Esophagus muscularis mucosa (tissue), 4 donors: ENCODE data around the gene KIF26B. TPM values are rescaled to one million over a fixed set of nuclear protein-coding genes. Genes with fewer than 3 reads are reported as not detected.

Experiments used
- DNase-seq: peaks from one replicate; pipeline ENCODE4 v3.0.0-alpha.2; 2017; ENCODE audit errors: extremely low spot score
- H3K27ac ChIP-seq, 4 donors: fragments of 200-600 bp; sonication (generic); replicated peaks in 1 of 4; 1 replicate in 3 of 4; 2 replicates in 1 of 4; pipeline ENCODE4 v1.5.1; 2016 to 2019; ENCODE audit warnings: mild to moderate bottlenecking in 1 of 4
- H3K27me3 ChIP-seq, 4 donors: fragments of 200-600 bp; sonication (generic); one replicate each; pipeline versions ENCODE4 v1.5.1 to v1.6.0; 2016 to 2019
- H3K36me3 ChIP-seq, 4 donors: fragments of 200-600 bp; sonication (generic); one replicate each; pipeline ENCODE4 v1.5.1; 2016 to 2019
- H3K4me1 ChIP-seq, 4 donors: fragments of 200-600 bp; sonication (generic); one replicate each; pipeline ENCODE4 v1.5.1; 2016 to 2019
- H3K4me3 ChIP-seq, 4 donors: fragments of 200-600 bp; sonication (generic); 1 replicate in 2 of 4; 2 replicates in 2 of 4; pipeline ENCODE4 v1.5.1; 2016 to 2019; ENCODE audit warnings: mild to moderate bottlenecking in 4 of 4, moderate library complexity in 1 of 4
- H3K9me3 ChIP-seq, 4 donors: fragments of 200-600 bp; sonication (generic); 1 replicate in 3 of 4; 2 replicates in 1 of 4; pipeline ENCODE4 v1.5.1; 2016 to 2019
- CTCF ChIP-seq, 3 experiments: fragments of 200-600 bp in 2 of 3; fragments of 450-650 bp in 1 of 3; sonication (generic) in 2 of 3; IDR thresholded peaks; one replicate each; pipeline ENCODE4 v1.5.1; 2017 to 2019; ENCODE audit warnings: antibody characterized with exemption in 3 of 3, mild to moderate bottlenecking in 2 of 3, moderate library complexity in 1 of 3
- EP300 ChIP-seq: sonication (generic); formaldehyde crosslinking; IDR thresholded peaks from one replicate; pipeline ENCODE4 v1.6.1; 2017; ENCODE audit warnings: antibody characterized with exemption
- POLR2A ChIP-seq: fragments of 450-650 bp; IDR thresholded peaks from one replicate; pipeline ENCODE4 v1.6.1; 2017; ENCODE audit warnings: antibody characterized with exemption, moderate library complexity, mild to moderate bottlenecking, low read depth
- POLR2AphosphoS5 ChIP-seq, 2 donors: sonication (generic); formaldehyde crosslinking; IDR thresholded peaks; one replicate each; pipeline ENCODE4 v1.6.1; 2017; ENCODE audit warnings: antibody characterized with exemption in 2 of 2
- WGBS: methylation state at CpG from one replicate; pipeline ENCODE4 v1.1.5; 2018; 5-methylcytosine and 5-hydroxymethylcytosine counted together
- intact Hi-C: fragments of 100-400 bp; cut with DNase I; formaldehyde crosslinking; loops from one replicate; pipeline ENCODE4 v1.15.1; 2023
- total RNA-seq, 4 donors: library from RNA; depleted of rRNA; stranded (reverse); fragments of >200 nt; gene quantifications; one replicate each; pipeline versions ENCODE4 v1.1.0 to v1.2.1, GENCODE V29; 2016

KIF26B gene
- total RNA-seq, 4 donors from 2014 or later: 0.13 to 3.7 (median 1.3) TPM

DNA sequence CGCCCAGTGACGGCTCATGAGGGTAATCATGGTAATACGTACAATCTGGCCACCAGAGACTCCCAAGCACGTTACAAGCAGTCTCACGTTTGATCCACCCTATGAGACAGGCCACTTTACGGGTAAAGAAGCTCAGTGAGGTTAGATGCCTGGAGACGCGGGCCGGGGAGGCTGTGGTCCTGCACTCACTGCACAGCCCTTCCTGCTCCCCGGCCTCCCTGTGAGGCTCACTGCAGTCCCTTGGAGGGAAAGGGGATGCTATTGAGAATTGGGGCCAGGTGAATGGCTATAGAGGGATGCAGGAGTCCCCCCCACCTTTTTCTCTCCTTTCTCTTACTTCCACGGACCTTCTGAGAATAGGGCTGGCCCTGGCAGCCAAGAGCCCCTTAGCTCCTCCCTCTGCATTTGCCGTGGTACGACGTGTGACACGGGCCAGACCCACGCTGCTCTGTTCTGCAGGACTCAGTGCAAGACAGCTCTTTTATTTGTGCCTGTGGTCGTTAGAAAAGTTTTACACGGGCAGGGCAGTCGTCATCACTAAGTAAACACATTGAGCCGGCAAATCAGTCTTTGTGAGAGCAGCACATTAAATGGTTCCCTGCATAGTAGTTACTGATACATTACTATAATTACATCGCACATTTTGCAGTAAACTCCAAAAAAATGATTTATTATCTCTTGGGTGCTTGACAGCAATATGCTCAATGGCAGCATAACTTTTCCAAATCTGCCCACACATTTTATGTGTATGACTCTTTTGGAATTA lies 18.8 kb downstream of the KIF26B start:
- WGBS: 62% methylated on average over 21 of the region's 21 CpGs
- TF ChIP-seq POLR2A (no peak), CTCF (IDR thresholded peaks at IDR 0.05) (no peak), EP300 (no peak), POLR2AphosphoS5 (IDR thresholded peaks at IDR 0.05) (no peak)

GRCh38 chr1:245177071-245177900 lies 22.5 kb downstream of the KIF26B start:
- H3K27ac ChIP-seq: no peak overlapping the region
- TF ChIP-seq CTCF (IDR thresholded peaks at IDR 0.05): no peak
- no peak for TF ChIP-seq POLR2AphosphoS5 (IDR thresholded peaks at IDR 0.05)
- TF ChIP-seq EP300: no peak
- TF ChIP-seq POLR2A: no peak
- no peak for DNase-seq
- no peaks in the 10 kb centered on the region for H3K27me3 ChIP-seq
- H3K4me3 ChIP-seq: no peak overlapping the region
- intact Hi-C loops: no loop called here
- 94% methylated on average over 10 of the region's 10 CpGs for WGBS
- H3K4me1 ChIP-seq: peaks cover 0 to 8% (median 5%) of the 10 kb centered on the region in 4 donors
- no peaks in the 10 kb centered on the region for H3K36me3 ChIP-seq
- no peaks in the 10 kb centered on the region for H3K9me3 ChIP-seq

More for the DNA sequence above, 18.8 kb downstream of the KIF26B start:
- intact Hi-C loops: no loop called here
- Histone ChIP-seq H3K36me3 (no peaks in the 10 kb centered on the region), H3K9me3 (no peaks in the 10 kb centered on the region), H3K27ac (no peak overlapping the region), H3K4me3 (no peak overlapping the region), H3K27me3 (no peaks in the 10 kb centered on the region), H3K4me1 (peaks cover 0 to 8% (median 5%) of the 10 kb centered on the region in 4 donors)
- DNase-seq: no peak

GRCh38 chr1:245179706-245180105 lies 24.9 kb downstream of the KIF26B start:
- Histone ChIP-seq H3K4me1 (no peaks in the 10 kb centered on the region), H3K36me3 (no peaks in the 10 kb centered on the region), H3K27ac (no peak overlapping the region), H3K27me3 (no peaks in the 10 kb centered on the region), H3K9me3 (no peaks in the 10 kb centered on the region), H3K4me3 (no peak overlapping the region)
- DNase-seq: no peak
- intact Hi-C loops: no loop called here
- TF ChIP-seq CTCF (IDR thresholded peaks at IDR 0.05) (no peak), EP300 (no peak), POLR2A (no peak), POLR2AphosphoS5 (IDR thresholded peaks at IDR 0.05) (no peak)
- 71% methylated on average over 9 of the region's 9 CpGs for WGBS

- Histone ChIP-seq H3K27ac (no peak overlapping the region), H3K4me3 (no peak overlapping the region), H3K36me3 (no peaks in the 10 kb centered on the region), H3K9me3 (no peaks in the 10 kb centered on the region), H3K4me1 (no peaks in the 10 kb centered on the region), H3K27me3 (no peaks in the 10 kb centered on the region)
- intact Hi-C loops: no loop called here
- WGBS: 54% methylated on average over 6 of the region's 6 CpGs
- no peak for TF ChIP-seq CTCF (IDR thresholded peaks at IDR 0.05)
- TF ChIP-seq EP300: no peak
- no peak for TF ChIP-seq POLR2A
- TF ChIP-seq POLR2AphosphoS5 (IDR thresholded peaks at IDR 0.05): no peak
- no peak for DNase-seq
Measured at GRCh38 chr1:245180496-245181157, 25.8 kb downstream of the KIF26B start.
